Measurements from ENCODE around the gene CALHM5.

The CALHM5 gene

DNA sequence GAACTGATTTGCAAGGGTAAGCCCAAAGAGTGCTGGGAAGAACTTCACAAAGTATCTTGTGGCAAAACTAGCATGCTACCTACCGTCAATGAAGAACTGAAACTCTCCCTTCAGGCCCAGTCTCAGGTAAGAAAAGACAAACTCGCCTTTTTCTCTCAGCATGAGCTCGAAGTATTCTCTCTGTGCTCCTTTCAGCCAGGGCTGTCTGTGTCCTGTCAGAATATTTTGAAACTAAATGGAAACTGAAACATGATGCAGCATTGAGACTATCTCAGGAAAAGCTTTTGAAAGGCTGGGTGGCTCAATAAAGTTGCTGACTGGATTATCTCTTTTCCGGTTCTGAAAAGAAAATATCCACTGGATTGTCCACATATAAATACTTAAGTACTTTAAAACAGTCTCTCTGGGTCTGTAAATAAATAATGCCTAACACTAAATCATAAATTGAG lies 696 bp downstream of the CALHM5 start:
- DNase-seq: no peak

DNA sequence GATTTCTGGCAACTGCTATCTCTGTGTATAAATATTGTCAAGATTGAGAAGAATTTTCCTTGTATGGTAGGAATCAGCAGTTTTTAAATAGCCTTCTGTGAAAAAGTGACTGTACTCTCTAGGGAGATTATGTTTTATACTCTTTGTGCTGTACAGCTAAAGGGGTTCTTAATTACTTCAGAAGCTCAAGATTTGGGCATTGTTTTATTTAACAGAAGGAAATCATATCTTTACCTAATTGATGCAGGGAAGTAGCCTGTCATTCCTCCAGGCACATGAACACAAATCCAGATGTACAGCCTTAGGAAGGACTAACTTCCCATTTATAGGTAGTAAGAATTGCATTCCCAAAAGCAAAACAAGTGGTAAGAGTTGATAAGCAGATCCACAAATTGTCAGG lies 1.3 kb downstream of the CALHM5 start:
- DNase-seq: no peak

GRCh38 chr6:116513224-116513875 lies 1.9 kb downstream of the CALHM5 start:
- DNase-seq: no peak

- DNase-seq: no peak
Measured at GRCh38 chr6:116514111-116514510, 2.7 kb downstream of the CALHM5 start.

GRCh38 chr6:116515141-116515540 lies 3.7 kb downstream of the CALHM5 start:
- no peak for DNase-seq

DNA sequence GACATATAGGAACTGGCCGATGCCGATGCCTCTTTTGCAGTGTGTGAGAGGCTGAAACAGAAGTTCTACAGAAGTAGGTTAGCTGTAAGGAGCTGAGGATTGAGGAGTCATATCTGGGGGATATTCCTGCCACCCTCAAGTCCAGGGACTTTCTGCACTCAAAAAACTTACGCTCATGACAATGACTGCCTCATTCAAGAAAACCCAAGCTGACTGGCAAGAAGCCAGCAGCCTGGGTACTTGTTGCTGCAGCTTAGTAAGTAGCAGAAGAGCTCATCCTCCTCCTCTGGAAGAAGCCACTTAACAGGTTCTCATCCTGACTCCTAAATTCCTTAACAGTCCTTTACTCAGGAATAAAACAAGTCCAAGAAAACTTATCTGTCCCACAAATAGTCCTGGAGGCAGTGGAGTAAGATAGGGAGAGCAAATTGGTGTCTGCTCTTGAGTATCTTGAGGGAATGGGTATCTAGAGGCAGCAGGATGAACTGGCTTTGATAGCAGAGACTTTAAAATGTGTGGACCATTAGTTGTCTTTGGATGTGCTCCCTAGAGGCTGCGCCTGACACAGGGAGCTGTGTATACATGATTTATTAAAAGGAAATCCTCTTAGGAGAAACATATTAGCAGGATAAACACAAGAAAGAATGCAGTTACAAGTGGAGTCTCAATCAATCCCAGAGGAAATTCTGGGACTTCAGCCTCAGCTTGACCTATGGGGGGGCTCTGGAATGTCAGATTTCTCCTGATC lies 7.4 kb downstream of the CALHM5 start:
- DNase-seq: no peak

DNA sequence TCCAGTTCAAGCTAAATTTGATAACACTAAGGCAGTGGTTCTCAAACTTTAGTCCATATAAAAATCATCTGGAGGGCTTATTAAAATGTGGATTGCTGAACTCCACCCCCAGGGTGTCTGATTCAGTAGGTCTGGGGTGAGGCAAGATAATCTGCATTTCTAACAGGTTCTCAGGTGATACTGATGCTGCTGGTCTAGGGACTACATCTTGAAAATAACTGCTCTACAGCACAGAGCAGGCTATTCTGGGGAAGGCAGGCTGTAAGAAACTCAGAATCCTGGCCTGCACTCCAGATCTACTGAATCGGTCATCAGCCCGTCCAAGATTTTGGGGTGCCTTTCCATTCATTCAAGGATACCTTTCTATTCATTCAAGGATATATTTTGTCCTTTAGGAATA lies 11.5 kb downstream of the CALHM5 start:
- DNase-seq: no peak

DNA sequence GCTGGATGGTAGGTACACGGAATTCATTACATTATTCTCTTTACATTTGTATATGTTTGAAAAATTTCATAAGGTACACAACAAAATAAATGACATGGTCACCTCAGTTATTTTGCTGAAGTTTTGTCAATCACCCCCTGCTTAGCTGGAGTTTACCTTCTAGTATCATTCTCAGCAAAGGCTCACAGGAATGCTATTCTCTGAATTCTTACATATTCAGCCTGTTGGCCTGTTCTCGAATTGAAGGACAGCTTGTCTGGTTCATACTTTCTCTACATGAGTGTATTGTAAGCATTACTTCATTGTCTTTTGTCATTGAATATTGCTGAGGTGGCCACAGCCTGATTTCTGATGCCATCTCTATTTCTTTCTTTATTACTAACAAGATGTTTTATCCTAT lies 12.8 kb downstream of the CALHM5 start:
- DNase-seq: no peak

DNA sequence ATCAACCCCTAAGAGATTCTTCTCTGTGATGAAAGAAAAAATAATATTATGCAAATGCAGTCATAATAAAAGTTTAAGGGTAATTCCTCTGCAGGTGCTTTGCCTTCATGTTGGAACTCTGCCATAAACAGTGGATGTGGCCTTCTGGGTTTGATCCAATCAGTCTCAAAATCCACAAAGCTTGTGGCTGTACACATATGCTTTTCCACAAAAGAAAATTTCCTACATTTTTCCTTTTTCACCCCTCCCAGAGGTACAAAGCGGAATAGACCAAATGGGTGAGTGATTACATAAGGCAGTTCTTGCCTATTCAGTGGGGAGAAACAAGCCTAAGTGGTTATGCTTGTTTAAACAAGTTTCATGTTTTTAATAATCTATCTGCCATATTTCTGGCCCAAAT lies 16.7 kb downstream of the CALHM5 start:
- no peak for DNase-seq

GRCh38 chr6:116528780-116529179 lies 17.3 kb downstream of the CALHM5 start:
- DNase-seq: no peak

- no peak for DNase-seq
Measured at GRCh38 chr6:116529466-116530290, 18.2 kb downstream of the CALHM5 start.

DNA sequence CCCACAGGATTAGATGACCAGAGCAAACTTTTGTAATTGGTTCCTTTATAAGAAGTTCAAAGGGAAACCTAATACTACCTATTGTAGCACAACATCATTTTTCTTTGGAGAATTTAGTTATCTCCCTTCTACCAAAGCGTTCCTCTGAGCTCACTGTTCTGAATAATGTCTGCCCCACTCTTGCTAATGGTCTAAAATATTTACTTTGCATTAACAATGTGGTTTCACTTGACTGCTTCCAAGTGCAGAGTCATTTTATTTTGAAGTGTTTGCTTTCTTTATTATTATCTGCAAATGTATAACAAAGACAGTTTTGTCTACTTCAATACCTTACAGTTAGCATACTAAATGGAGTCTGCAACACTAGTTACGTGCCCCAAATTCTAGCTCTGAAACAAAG lies 19.0 kb downstream of the CALHM5 start:
- DNase-seq: no peak

DNA sequence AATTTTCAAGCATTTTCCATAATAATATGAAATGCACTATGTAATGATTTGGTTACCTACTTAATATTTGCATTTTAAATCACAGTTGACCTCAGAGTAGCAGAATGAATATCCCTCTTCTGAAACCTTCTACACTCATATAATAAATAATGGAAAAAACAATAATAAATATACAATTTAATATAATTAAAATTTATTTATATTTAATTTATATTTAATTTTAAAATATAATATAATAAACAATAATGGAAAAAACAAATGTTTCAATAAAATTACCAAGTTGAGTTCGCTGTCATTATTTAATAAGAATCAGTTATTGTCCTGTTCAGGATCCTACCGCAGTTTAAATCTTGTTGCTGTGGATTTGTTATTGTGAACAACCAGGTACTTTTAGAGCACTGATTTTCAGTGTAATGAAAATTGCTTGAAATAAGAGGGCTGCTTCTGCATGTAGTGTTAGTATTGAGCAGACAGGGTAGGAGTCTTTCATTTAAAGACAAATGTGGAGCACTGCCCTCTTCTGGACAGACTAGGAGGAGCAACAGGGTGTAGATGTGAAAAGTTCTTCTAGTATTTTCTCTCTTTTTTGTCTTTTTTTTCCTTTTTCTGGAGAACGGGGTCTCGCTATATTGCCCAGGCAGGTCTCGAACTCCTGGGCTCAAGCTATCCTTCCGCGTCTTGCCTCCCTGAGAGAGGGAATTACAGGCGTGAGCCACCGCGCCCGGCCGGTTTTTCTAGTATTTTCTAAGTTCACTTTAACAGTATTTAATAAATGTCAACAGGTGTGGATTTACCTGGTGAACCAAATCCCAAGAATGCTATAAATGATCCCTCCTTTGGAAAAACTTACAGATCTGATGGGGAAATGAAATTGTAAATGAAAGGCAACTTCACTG lies 20.5 kb downstream of the CALHM5 start:
- DNase-seq: peak; percentile 44

DNA sequence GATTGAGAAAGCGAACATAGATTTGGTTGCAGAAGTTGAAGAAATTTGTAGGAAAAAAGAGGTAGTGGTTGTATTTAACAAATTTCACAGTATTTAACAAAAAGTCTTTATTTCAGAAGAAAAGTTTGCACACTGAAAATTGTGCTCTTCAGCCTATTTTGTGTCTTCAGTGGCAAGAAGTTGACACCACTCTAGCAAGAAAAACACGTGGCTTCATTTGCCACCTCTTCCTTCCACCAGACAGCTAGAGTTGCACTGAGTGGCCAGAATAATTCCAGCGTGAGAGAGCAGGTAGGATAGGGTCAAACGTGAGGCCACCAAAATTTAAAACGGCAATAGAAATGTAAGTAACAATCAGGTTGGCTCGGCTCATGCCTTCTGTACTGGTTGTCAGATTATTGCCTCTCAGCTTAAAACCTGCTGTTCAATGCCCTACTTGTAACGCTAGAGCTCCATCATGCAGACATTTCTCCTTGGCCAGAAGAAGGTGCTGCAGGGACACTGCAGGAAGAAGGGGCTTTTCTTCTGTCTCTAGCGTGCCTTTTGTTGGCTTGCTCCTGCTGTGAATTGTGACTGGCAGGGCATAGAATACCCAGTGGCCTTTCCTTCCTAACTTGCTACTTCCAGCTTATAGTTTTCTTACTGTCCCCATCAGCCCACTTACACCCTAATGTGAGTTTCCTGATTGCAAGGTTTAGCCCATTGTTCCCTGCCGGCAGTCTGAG lies 22.0 kb downstream of the CALHM5 start:
- DNase-seq: no peak

- DNase-seq: no peak
Measured at GRCh38 chr6:116535109-116535508, 23.7 kb downstream of the CALHM5 start.

DNA sequence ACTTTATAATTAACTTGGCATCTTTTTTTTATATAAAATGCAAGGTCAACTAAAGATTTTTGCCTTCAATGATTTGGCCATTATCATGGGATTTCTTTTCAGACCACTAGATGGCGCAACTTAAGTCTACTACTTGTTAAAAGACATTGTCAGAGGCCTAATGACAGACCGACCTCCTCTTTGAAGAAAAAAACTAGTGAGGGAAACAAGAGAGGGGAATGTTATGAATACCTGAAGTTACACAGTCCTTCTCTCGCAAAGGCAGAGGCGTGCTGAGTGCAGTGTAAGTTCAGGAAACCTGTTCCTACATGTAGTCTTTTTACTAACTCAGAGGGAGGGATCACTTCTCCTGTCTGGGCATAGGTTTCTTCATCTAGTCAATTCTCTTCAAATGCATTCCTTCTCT lies 24.8 kb downstream of the CALHM5 start:
- peak; percentile 13 for DNase-seq

GRCh38 chr6:116542426-116542825 lies 31.0 kb downstream of the CALHM5 start:
- DNase-seq: no peak

DNA sequence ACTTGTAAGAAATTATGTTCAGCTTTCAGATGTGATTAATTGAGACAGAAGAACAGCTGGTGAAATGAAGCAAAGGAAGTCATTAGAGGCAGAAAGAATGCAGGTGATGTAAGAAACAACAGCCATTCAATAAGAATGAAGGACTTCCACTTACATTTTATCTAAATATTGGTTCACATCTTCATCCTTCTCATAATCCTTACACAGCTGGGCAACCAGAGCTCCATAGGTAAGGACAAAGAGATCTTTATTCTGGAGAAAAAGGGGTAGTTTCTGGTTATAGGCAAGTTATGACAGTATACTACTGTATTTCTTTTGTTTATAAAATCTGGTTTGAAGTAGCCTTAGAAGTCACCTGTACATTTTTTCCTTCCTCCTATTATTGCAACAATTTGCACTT lies 31.7 kb downstream of the CALHM5 start:
- DNase-seq: no peak

DNA sequence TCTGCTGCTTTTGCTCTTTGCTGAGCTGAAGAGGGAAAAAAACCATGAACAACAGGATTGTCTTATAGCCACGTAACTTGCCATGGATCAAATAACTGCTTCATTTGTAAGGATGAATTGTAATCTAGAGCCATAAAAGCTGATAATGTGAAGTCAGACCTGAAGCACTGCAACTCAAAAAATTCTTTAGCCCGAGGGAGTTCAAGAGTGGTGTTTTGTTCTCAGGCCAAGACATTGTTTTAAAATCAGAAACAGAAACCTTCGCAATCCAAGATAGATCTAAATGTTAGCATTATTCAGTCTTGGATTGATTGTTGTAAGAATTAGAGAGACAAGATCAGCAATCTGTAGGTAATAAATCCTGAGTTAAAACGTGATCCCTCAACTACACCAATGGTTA lies 34.2 kb downstream of the CALHM5 start, which contains the start of gene TRAPPC3L:
TRAPPC3L (minus strand) TSS at position 34 of the 400 bp plus-strand sequence. CDS start 170 bp downstream, outside the sequence.
- DNase-seq: no peak

- DNase-seq: no peak
Measured at GRCh38 chr6:116547358-116547757, 35.9 kb downstream of the CALHM5 start.

DNA sequence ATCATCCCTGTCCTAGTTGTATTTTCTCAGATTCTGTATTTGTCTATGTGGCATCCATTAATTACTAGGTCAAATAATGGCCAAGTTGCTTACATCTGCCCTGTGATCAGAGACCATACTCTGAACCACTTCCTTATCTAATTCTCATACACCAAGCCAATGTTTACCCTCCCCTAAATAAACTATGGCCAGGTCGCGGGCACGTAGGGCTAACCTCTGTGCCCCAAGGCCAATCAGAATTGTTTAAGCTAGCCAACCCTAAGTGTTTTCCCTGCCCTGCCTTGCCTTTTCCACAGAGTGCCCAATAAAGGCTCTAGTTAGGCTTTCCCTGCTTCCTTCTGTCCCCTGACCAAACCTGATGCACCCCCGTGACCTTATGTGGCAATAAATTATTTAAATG lies 39.4 kb downstream of the CALHM5 start:
- DNase-seq: no peak

DNA sequence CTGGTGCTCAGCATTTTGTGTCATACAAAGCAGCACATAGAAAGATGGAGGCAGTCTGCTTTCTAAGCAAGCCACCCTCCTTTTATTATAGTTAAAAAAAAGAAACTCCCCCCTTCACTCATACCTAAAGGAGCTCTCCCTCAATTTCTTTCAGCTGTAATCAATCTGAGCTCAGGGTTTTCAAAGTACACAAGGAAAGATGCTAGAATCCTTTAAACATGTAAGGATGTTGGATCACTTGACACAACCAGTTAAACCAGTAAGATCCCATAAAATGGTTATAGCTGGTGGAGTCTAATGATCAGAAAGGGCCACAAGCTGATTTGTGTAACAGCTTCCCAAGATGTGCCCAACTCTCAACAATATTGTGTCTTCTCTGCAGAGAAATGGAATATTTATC lies 42.0 kb downstream of the CALHM5 start, which contains the start of gene CALHM4:
CALHM4 (plus strand) TSS at position 301 of the 400 bp plus-strand sequence; CDS start at position 344, 43 bp downstream.
- DNase-seq: no peak
